Fibroblast of lung (primary cell): Measurements from ENCODE around the gene HS3ST3A1. TPM values are rescaled to one million over a fixed set of nuclear protein-coding genes. Genes with fewer than 3 reads are reported as not detected.

Experiments
- DNase-seq, 2 donors: peaks; one replicate each; pipeline versions ENCODE4 v3.0.0 to v3.0.0-alpha.2; 2010; ENCODE audit warnings: low read depth in 2 of 2
- H2AFZ ChIP-seq: 2 replicates; pipeline ENCODE4 v1.5.1; 2012; ENCODE audit warnings: low read length, control low read depth, inconsistent platforms
- H3K27ac ChIP-seq: 2 replicates; pipeline ENCODE4 v1.5.1; 2011; ENCODE audit warnings: low read length, control low read depth; ENCODE audit not compliant: insufficient read depth
- H3K27me3 ChIP-seq: 2 replicates; pipeline ENCODE4 v1.5.1; 2011; ENCODE audit warnings: mild to moderate bottlenecking, low read length; ENCODE audit not compliant: control insufficient read depth, insufficient read depth
- H3K36me3 ChIP-seq: 2 replicates; pipeline ENCODE4 v1.5.1; 2011; ENCODE audit warnings: low read length; ENCODE audit not compliant: control insufficient read depth, insufficient read depth
- H3K4me1 ChIP-seq: 2 replicates; pipeline ENCODE4 v1.5.1; 2011; ENCODE audit warnings: low read length; ENCODE audit not compliant: control insufficient read depth, insufficient read depth; ENCODE audit errors: extremely low read depth
- H3K4me2 ChIP-seq: 2 replicates; pipeline ENCODE4 v1.5.1; 2011; ENCODE audit warnings: low read length, control low read depth; ENCODE audit not compliant: insufficient read depth; ENCODE audit errors: extremely low read depth
- H3K4me3 ChIP-seq, 4 experiments: fragments of 200-600 bp in 1 of 4; sonication (generic) in 1 of 4; replicated peaks in 1 of 4; 2 replicates each; pipeline ENCODE4 v1.5.1; 2011 to 2016; ENCODE audit warnings: low read length in 4 of 4, low read depth in 3 of 4, mild to moderate bottlenecking in 3 of 4, control low read depth in 2 of 4, inconsistent platforms in 1 of 4, mixed read lengths in 1 of 4; ENCODE audit not compliant: insufficient read depth in 1 of 4; ENCODE audit errors: control extremely low read depth in 1 of 4
- H3K79me2 ChIP-seq: 2 replicates; pipeline ENCODE4 v1.5.1; 2012; ENCODE audit warnings: mild to moderate bottlenecking, low read length, inconsistent platforms; ENCODE audit not compliant: control insufficient read depth, insufficient read depth
- H3K9ac ChIP-seq: 2 replicates; pipeline ENCODE4 v1.5.1; 2011; ENCODE audit warnings: mild to moderate bottlenecking, low read length, control low read depth; ENCODE audit not compliant: insufficient read depth
- H3K9me3 ChIP-seq: 2 replicates; pipeline ENCODE4 v1.5.1; 2012; ENCODE audit warnings: low read depth, low read length; ENCODE audit not compliant: control insufficient read depth, insufficient read depth
- H4K20me1 ChIP-seq: 2 replicates; pipeline ENCODE4 v1.5.1; 2011; ENCODE audit warnings: low read length; ENCODE audit not compliant: control insufficient read depth, insufficient read depth; ENCODE audit errors: extremely low read depth
- CTCF ChIP-seq, 2 donors: IDR thresholded peaks in 1 of 2; conservative IDR thresholded peaks in 1 of 2; 1 replicate in 1 of 2; 2 replicates in 1 of 2; pipeline ENCODE4 v1.5.1; 2011 to 2012; ENCODE audit warnings: low read length in 2 of 2, control low read depth in 1 of 2, inconsistent platforms in 1 of 2, low read depth in 1 of 2, mild to moderate bottlenecking in 1 of 2
- EZH2 ChIP-seq: IDR thresholded peaks from 2 replicates; pipeline ENCODE4 v1.5.1; 2012; ENCODE audit warnings: low read length, control low read depth, mild to moderate bottlenecking; ENCODE audit errors: missing control alignments
- polyA plus RNA-seq, 2 donors: library from polyadenylated mRNA; depleted of rRNA in 1 of 2; stranded (reverse) in 1 of 2; unstranded in 1 of 2; fragments of >200 nt; gene quantifications; 2 replicates each; pipeline ENCODE4 v1.2.1, GENCODE V29; 2011 to 2012; ENCODE audit warnings: missing spikeins in 1 of 2
- total RNA-seq: library from RNA; depleted of rRNA; stranded (reverse); fragments of >200 nt; gene quantifications from 2 replicates; pipeline ENCODE4 v1.2.1, GENCODE V29; 2014

HS3ST3A1 gene
- total and polyA plus RNA-seq, 2 donors (not counting 1 experiment from before 2014, with no cell fraction given) = 2.4 to 48.7 TPM

- peak overlapping the region; percentile 78 for H3K4me2 ChIP-seq
- H3K9ac ChIP-seq = no peak overlapping the region
- H3K79me2 ChIP-seq = peaks cover 67% of the 10 kb centered on the region
- H3K27me3 ChIP-seq = no peaks in the 10 kb centered on the region
- no peak overlapping the region for H2AFZ ChIP-seq
- H4K20me1 ChIP-seq = no peaks in the 10 kb centered on the region
- no peak for TF ChIP-seq CTCF (conservative IDR thresholded peaks at IDR 0.05 in 1 of 2, IDR thresholded peaks at IDR 0.05 in 1 of 2; ENCODE audit: low read depth in 1 of 2, low read length in 2 of 2)
- TF ChIP-seq EZH2 = no peak
- H3K4me1 ChIP-seq = no peaks in the 10 kb centered on the region
- DNase-seq = peak in 1 of 2 donors; percentile 49
- no peaks in the 10 kb centered on the region for H3K9me3 ChIP-seq
- H3K27ac ChIP-seq = peak overlapping the region; percentile 95
- H3K36me3 ChIP-seq = no peaks in the 10 kb centered on the region
- H3K4me3 ChIP-seq = peak overlapping the region; percentile 70 to 98 (median 90)
Observed at GRCh38 chr17:13599168-13599577, 2.6 kb downstream of the HS3ST3A1 start.

GRCh38 chr17:13598353-13599167 is 3.2 kb downstream of the HS3ST3A1 start:
- peak overlapping the region; percentile 78 for H3K4me2 ChIP-seq
- H3K9me3 ChIP-seq = no peaks in the 10 kb centered on the region
- no peak for TF ChIP-seq CTCF (conservative IDR thresholded peaks at IDR 0.05 in 1 of 2, IDR thresholded peaks at IDR 0.05 in 1 of 2; ENCODE audit: low read depth in 1 of 2, low read length in 2 of 2)
- TF ChIP-seq EZH2 = no peak
- peaks cover 72% of the 10 kb centered on the region for H3K79me2 ChIP-seq
- H3K36me3 ChIP-seq = no peaks in the 10 kb centered on the region
- DNase-seq = peak in 1 of 2 donors; percentile 58
- no peaks in the 10 kb centered on the region for H4K20me1 ChIP-seq
- no peak overlapping the region for H2AFZ ChIP-seq
- peak overlapping the region; percentile 70 to 98 (median 90) for H3K4me3 ChIP-seq
- no peaks in the 10 kb centered on the region for H3K4me1 ChIP-seq
- H3K27ac ChIP-seq = peak overlapping the region; percentile 30
- H3K9ac ChIP-seq = no peak overlapping the region
- H3K27me3 ChIP-seq = no peaks in the 10 kb centered on the region

GRCh38 chr17:13597723-13598347 is 3.9 kb downstream of the HS3ST3A1 start:
- no peaks in the 10 kb centered on the region for H3K9me3 ChIP-seq
- H2AFZ ChIP-seq = no peak overlapping the region
- TF ChIP-seq CTCF (conservative IDR thresholded peaks at IDR 0.05 in 1 of 2, IDR thresholded peaks at IDR 0.05 in 1 of 2; ENCODE audit: low read depth in 1 of 2, low read length in 2 of 2) (peak; percentile 50 to 58), EZH2 (no peak)
- peak overlapping the region; percentile 78 for H3K4me2 ChIP-seq
- peak overlapping the region; percentile 70 to 98 (median 90) for H3K4me3 ChIP-seq
- peak; percentile 69 to 85 for DNase-seq
- H3K36me3 ChIP-seq = no peaks in the 10 kb centered on the region
- no peaks in the 10 kb centered on the region for H4K20me1 ChIP-seq
- no peaks in the 10 kb centered on the region for H3K4me1 ChIP-seq
- no peak overlapping the region for H3K9ac ChIP-seq
- peak overlapping the region; percentile 26 for H3K27ac ChIP-seq
- peaks cover 79% of the 10 kb centered on the region for H3K79me2 ChIP-seq
- H3K27me3 ChIP-seq = no peaks in the 10 kb centered on the region
